PC-9 (cell line): Measurements from ENCODE around the gene ULBP3. TPM values are rescaled to one million over a fixed set of nuclear protein-coding genes. Genes with fewer than 3 reads are reported as not detected.

Experiments
- BruUV-seq: library from RNA; stranded (reverse); fragments of 400-500 nt; replicated peaks from 2 replicates; lab custom pipeline; 2021; lab: Mats Ljungman, UMichigan
- CTCF ChIA-PET: fragments of 300-600 bp; sonication (Branson Sonifier 250); formaldehyde crosslinking; loops from one replicate; lab custom pipeline; 2022; ENCODE audit warnings: antibody characterized with exemption; lab: Charles Lee
- POLR2A ChIA-PET: fragments of 300-600 bp; sonication (Branson Sonifier 250); formaldehyde crosslinking; loops from one replicate; lab custom pipeline; 2022; ENCODE audit warnings: antibody characterized with exemption; ENCODE audit not compliant: unreplicated experiment; lab: Charles Lee
- DNase-seq, 2 experiments: peaks; one replicate each; pipeline versions ENCODE4 v3.0.0 to v3.0.0-alpha.2; 2015 to 2022; ENCODE audit warnings: mixed read lengths in 1 of 2
- H2AFZ ChIP-seq: fragments of 200-600 bp; sonication (generic); 2 replicates; pipeline ENCODE4 v1.8.1; 2017; ENCODE audit warnings: antibody characterized with exemption
- H3F3A ChIP-seq: fragments of 200-600 bp; sonication (generic); 2 replicates; pipeline ENCODE4 v1.8.1; 2017; ENCODE audit warnings: antibody characterized with exemption, mild to moderate bottlenecking, low read depth; ENCODE audit not compliant: insufficient read depth
- H3K27ac ChIP-seq: fragments of 200-600 bp; sonication (generic); 2 replicates; pipeline ENCODE4 v1.6.1; 2016; ENCODE audit warnings: mixed run types
- H3K27me3 ChIP-seq: fragments of 200-600 bp; sonication (generic); 2 replicates; pipeline ENCODE4 v1.6.1; 2016; ENCODE audit warnings: low read depth, mixed run types; ENCODE audit not compliant: insufficient read depth
- H3K36me3 ChIP-seq: fragments of 200-600 bp; sonication (generic); 2 replicates; pipeline ENCODE4 v1.6.1; 2016; ENCODE audit warnings: low read depth, mixed run types
- H3K4me1 ChIP-seq: fragments of 200-600 bp; sonication (generic); replicated peaks from 2 replicates; pipeline ENCODE4 v1.6.1; 2016; ENCODE audit warnings: mixed run types; ENCODE audit not compliant: insufficient read depth
- H3K4me2 ChIP-seq: fragments of 200-600 bp; sonication (generic); 2 replicates; pipeline ENCODE4 v1.6.1; 2017; ENCODE audit warnings: mixed run types
- H3K4me3 ChIP-seq: fragments of 200-600 bp; sonication (generic); 2 replicates; pipeline ENCODE4 v1.6.1; 2016; ENCODE audit warnings: mixed run types
- H3K79me2 ChIP-seq: fragments of 200-600 bp; sonication (generic); 2 replicates; pipeline ENCODE4 v1.6.1; 2017; ENCODE audit warnings: low read depth, mixed run types
- H3K9me2 ChIP-seq: fragments of 200-600 bp; sonication (generic); 2 replicates; pipeline ENCODE4 v1.8.1; 2017; ENCODE audit warnings: mild to moderate bottlenecking; ENCODE audit not compliant: insufficient read depth
- H3K9me3 ChIP-seq: fragments of 200-600 bp; sonication (generic); 2 replicates; pipeline ENCODE4 v1.8.1; 2016; ENCODE audit warnings: low read depth; ENCODE audit not compliant: insufficient read depth
- H4K20me1 ChIP-seq: fragments of 200-600 bp; sonication (generic); 2 replicates; pipeline ENCODE4 v1.8.1; 2017; ENCODE audit not compliant: insufficient read depth
- CTCF ChIP-seq: fragments of 200-600 bp; sonication (generic); conservative IDR thresholded peaks from 2 replicates; pipeline ENCODE4 v1.6.1; 2017; ENCODE audit warnings: mixed run types, antibody characterized with exemption, mild to moderate bottlenecking, moderate library complexity
- EZH2 ChIP-seq: fragments of 200-600 bp; sonication (generic); IDR thresholded peaks from 2 replicates; pipeline ENCODE4 v1.8.0; 2017; ENCODE audit warnings: antibody characterized with exemption, low read depth
- intact Hi-C: fragments of 100-400 bp; cut with micrococcal nuclease; formaldehyde crosslinking; loops from one replicate; pipeline ENCODE4 v1.10.0; 2022; ENCODE audit not compliant: unreplicated experiment
- total RNA-seq: library from RNA; stranded (reverse); gene quantifications from 2 replicates; pipeline ENCODE4 v1.2.3, GENCODE V29; 2021

The ULBP3 gene
- total RNA-seq, 1 experiment from 2014 or later: 4.2 TPM

DNA sequence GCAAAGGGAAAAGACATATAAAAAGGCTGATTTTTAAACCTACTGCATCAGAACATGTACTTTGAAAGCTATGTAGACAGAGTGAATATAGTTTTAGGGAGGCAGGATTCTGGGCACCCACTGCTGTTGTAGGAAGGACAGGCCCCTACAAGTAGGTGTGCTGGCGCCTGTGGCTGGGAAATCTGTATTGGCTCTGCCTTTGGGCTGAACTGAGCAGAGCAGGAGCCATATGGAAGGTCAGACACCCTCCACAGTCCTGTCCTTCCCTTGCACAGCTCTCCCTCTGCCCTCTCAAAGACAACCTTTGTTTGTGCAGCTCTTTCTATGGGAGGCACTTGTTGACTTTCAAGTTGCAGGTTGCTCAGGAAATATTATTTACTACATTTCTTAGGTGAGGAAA, 18.4 kb upstream of the ULBP3 start:
- Histone ChIP-seq H3K4me3 (no peak overlapping the region), H3K4me2 (no peak overlapping the region), H3K9me3 (no peaks in the 10 kb centered on the region), H3K36me3 (no peaks in the 10 kb centered on the region), H3K4me1 (no peaks in the 10 kb centered on the region), H4K20me1 (no peaks in the 10 kb centered on the region), H3F3A (no peaks in the 10 kb centered on the region), H3K9me2 (no peaks in the 10 kb centered on the region), H3K27ac (no peak overlapping the region), H2AFZ (no peak overlapping the region), H3K79me2 (no peaks in the 10 kb centered on the region), H3K27me3 (no peaks in the 10 kb centered on the region)
- no TSS peak for BruUV-seq
- DNase-seq: no peak
- POLR2A ChIA-PET: no interaction called here
- intact Hi-C loops: no loop called here
- TF ChIP-seq CTCF (no peak), EZH2 (no peak)
- CTCF ChIA-PET: no interaction called here

GRCh38 chr6:150086026-150086425, 17.1 kb upstream of the ULBP3 start:
- no peaks in the 10 kb centered on the region for H4K20me1 ChIP-seq
- no peaks in the 10 kb centered on the region for H3F3A ChIP-seq
- H3K36me3 ChIP-seq: no peaks in the 10 kb centered on the region
- no peak overlapping the region for H3K4me2 ChIP-seq
- no peaks in the 10 kb centered on the region for H3K4me1 ChIP-seq
- TF ChIP-seq CTCF (no peak), EZH2 (no peak)
- intact Hi-C loops: no loop called here
- no peak overlapping the region for H3K4me3 ChIP-seq
- BruUV-seq: no TSS peak
- CTCF ChIA-PET: no interaction called here
- no peaks in the 10 kb centered on the region for H3K27me3 ChIP-seq
- no peak overlapping the region for H3K27ac ChIP-seq
- no peak overlapping the region for H2AFZ ChIP-seq
- H3K79me2 ChIP-seq: no peaks in the 10 kb centered on the region
- POLR2A ChIA-PET: no interaction called here
- DNase-seq: no peak
- no peaks in the 10 kb centered on the region for H3K9me2 ChIP-seq
- no peaks in the 10 kb centered on the region for H3K9me3 ChIP-seq

DNA sequence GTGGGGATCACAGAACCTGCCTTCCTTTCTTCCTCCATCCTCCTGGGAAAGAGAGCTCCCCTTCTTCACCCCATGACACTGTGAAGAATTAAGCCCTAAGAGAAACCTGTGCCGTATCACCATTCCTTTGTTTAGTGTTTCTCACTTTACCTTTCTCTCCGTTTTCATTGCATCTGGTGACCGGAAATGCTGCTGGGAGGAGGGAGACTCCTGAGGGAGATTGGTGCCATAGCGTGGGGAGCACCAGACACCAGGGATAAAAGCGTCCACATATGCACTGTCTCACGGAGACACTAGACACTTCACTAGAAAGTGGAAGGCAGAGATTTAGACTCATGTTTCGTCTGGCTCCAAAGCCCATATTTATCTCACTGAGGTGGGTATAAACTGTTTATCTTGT, 15.5 kb upstream of the ULBP3 start:
- Histone ChIP-seq H3K27ac (no peak overlapping the region), H3K9me2 (no peaks in the 10 kb centered on the region), H3K4me1 (no peaks in the 10 kb centered on the region), H3K27me3 (no peaks in the 10 kb centered on the region), H3K79me2 (no peaks in the 10 kb centered on the region), H3K4me3 (no peak overlapping the region), H3K4me2 (no peak overlapping the region), H2AFZ (no peak overlapping the region), H4K20me1 (no peaks in the 10 kb centered on the region), H3K36me3 (no peaks in the 10 kb centered on the region), H3K9me3 (no peaks in the 10 kb centered on the region), H3F3A (0 out of 2 replicates have a peak, but pooled peaks cover 1% of the 10 kb centered on the region)
- intact Hi-C loops: no loop called here
- no peak for DNase-seq
- CTCF ChIA-PET: no interaction called here
- POLR2A ChIA-PET: no interaction called here
- BruUV-seq: no TSS peak
- no peak for TF ChIP-seq CTCF
- TF ChIP-seq EZH2: no peak
